PC-9 (cell line): Measurements from ENCODE around the gene SH3BGR. TPM values are rescaled to one million over a fixed set of nuclear protein-coding genes. Genes with fewer than 3 reads are reported as not detected.
A peak's percentile ranks its signal among the peaks of the same experiment; 100 is the strongest.

Experiments used
- BruUV-seq: library from RNA; stranded (reverse); fragments of 400-500 nt; replicated peaks from 2 replicates; lab custom pipeline; 2021; lab: Mats Ljungman, UMichigan
- CTCF ChIA-PET: fragments of 300-600 bp; sonication (Branson Sonifier 250); formaldehyde crosslinking; loops from one replicate; lab custom pipeline; 2022; ENCODE audit warnings: antibody characterized with exemption; lab: Charles Lee
- POLR2A ChIA-PET: fragments of 300-600 bp; sonication (Branson Sonifier 250); formaldehyde crosslinking; loops from one replicate; lab custom pipeline; 2022; ENCODE audit warnings: antibody characterized with exemption; ENCODE audit not compliant: unreplicated experiment; lab: Charles Lee
- DNase-seq, 2 experiments: peaks; one replicate each; pipeline versions ENCODE4 v3.0.0 to v3.0.0-alpha.2; 2015 to 2022; ENCODE audit warnings: mixed read lengths in 1 of 2
- H2AFZ ChIP-seq: fragments of 200-600 bp; sonication (generic); 2 replicates; pipeline ENCODE4 v1.8.1; 2017; ENCODE audit warnings: antibody characterized with exemption
- H3F3A ChIP-seq: fragments of 200-600 bp; sonication (generic); 2 replicates; pipeline ENCODE4 v1.8.1; 2017; ENCODE audit warnings: antibody characterized with exemption, mild to moderate bottlenecking, low read depth; ENCODE audit not compliant: insufficient read depth
- H3K27ac ChIP-seq: fragments of 200-600 bp; sonication (generic); 2 replicates; pipeline ENCODE4 v1.6.1; 2016; ENCODE audit warnings: mixed run types
- H3K27me3 ChIP-seq: fragments of 200-600 bp; sonication (generic); 2 replicates; pipeline ENCODE4 v1.6.1; 2016; ENCODE audit warnings: low read depth, mixed run types; ENCODE audit not compliant: insufficient read depth
- H3K36me3 ChIP-seq: fragments of 200-600 bp; sonication (generic); 2 replicates; pipeline ENCODE4 v1.6.1; 2016; ENCODE audit warnings: low read depth, mixed run types
- H3K4me1 ChIP-seq: fragments of 200-600 bp; sonication (generic); replicated peaks from 2 replicates; pipeline ENCODE4 v1.6.1; 2016; ENCODE audit warnings: mixed run types; ENCODE audit not compliant: insufficient read depth
- H3K4me2 ChIP-seq: fragments of 200-600 bp; sonication (generic); 2 replicates; pipeline ENCODE4 v1.6.1; 2017; ENCODE audit warnings: mixed run types
- H3K4me3 ChIP-seq: fragments of 200-600 bp; sonication (generic); 2 replicates; pipeline ENCODE4 v1.6.1; 2016; ENCODE audit warnings: mixed run types
- H3K79me2 ChIP-seq: fragments of 200-600 bp; sonication (generic); 2 replicates; pipeline ENCODE4 v1.6.1; 2017; ENCODE audit warnings: low read depth, mixed run types
- H3K9me2 ChIP-seq: fragments of 200-600 bp; sonication (generic); 2 replicates; pipeline ENCODE4 v1.8.1; 2017; ENCODE audit warnings: mild to moderate bottlenecking; ENCODE audit not compliant: insufficient read depth
- H3K9me3 ChIP-seq: fragments of 200-600 bp; sonication (generic); 2 replicates; pipeline ENCODE4 v1.8.1; 2016; ENCODE audit warnings: low read depth; ENCODE audit not compliant: insufficient read depth
- H4K20me1 ChIP-seq: fragments of 200-600 bp; sonication (generic); 2 replicates; pipeline ENCODE4 v1.8.1; 2017; ENCODE audit not compliant: insufficient read depth
- CTCF ChIP-seq: fragments of 200-600 bp; sonication (generic); conservative IDR thresholded peaks from 2 replicates; pipeline ENCODE4 v1.6.1; 2017; ENCODE audit warnings: mixed run types, antibody characterized with exemption, mild to moderate bottlenecking, moderate library complexity
- EZH2 ChIP-seq: fragments of 200-600 bp; sonication (generic); IDR thresholded peaks from 2 replicates; pipeline ENCODE4 v1.8.0; 2017; ENCODE audit warnings: antibody characterized with exemption, low read depth
- intact Hi-C: fragments of 100-400 bp; cut with micrococcal nuclease; formaldehyde crosslinking; loops from one replicate; pipeline ENCODE4 v1.10.0; 2022; ENCODE audit not compliant: unreplicated experiment
- total RNA-seq: library from RNA; stranded (reverse); gene quantifications from 2 replicates; pipeline ENCODE4 v1.2.3, GENCODE V29; 2021

SH3BGR gene
- total RNA-seq, 1 experiment from 2014 or later, result 4.5 TPM

DNA sequence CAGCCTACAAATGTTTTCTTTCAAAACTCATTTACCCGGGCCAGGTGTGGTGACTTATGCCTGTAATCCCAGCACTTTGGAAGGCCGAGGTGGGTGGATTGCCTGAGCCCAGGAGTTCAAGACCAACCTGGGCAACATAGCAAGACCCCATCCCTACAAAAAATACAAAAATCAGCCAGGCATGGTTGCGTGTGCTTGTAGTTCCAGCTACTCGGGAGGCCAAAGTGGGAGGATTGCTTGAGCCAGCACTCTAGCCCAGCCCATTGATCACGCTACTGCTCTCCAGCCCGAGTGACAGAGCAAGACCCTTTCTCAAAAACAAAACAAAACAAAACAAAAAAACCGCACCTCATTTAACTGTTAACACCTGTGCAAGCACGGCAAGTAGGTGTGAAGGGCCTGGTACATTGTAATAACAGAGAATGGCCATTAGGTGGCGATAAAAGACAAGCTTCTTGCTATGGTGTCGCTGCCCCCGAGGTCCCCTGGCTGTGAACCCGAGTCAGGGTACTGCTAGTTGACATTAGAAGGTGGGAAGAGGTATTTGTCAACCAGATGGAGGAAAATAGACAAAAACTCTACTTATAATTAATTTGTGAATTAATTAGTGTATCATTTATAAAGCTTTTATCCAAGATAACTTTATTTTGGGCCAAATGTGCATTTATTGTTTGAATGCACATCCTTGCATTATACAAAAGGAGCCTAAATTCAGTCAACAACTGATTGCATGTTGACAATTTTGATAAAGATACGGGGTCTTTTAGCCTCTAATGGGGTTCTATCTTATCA lies 66.5 kb downstream of the SH3BGR start:
- no peaks in the 10 kb centered on the region for H3K36me3 ChIP-seq
- POLR2A ChIA-PET, result no interaction called here
- H3K4me2 ChIP-seq, result no peak overlapping the region
- no peaks in the 10 kb centered on the region for H4K20me1 ChIP-seq
- H3F3A ChIP-seq, result no peaks in the 10 kb centered on the region
- H3K9me2 ChIP-seq, result no peaks in the 10 kb centered on the region
- H2AFZ ChIP-seq, result no peak overlapping the region
- no peak overlapping the region for H3K4me3 ChIP-seq
- BruUV-seq, result no TSS peak
- intact Hi-C loops, result loop anchor here (1.0 kb wide), 1 partner anchor 197 kb away; no protein-coding TSS in a partner anchor
- H3K4me1 ChIP-seq, result no peaks in the 10 kb centered on the region
- no peaks in the 10 kb centered on the region for H3K79me2 ChIP-seq
- no peak overlapping the region for H3K27ac ChIP-seq
- CTCF ChIA-PET, result interaction anchor here (0.7 kb wide), 1 partner anchor 194 kb away, joined by 4 read pairs; no protein-coding TSS in a partner anchor
- no peaks in the 10 kb centered on the region for H3K9me3 ChIP-seq
- no peaks in the 10 kb centered on the region for H3K27me3 ChIP-seq
- no peak for TF ChIP-seq EZH2
- TF ChIP-seq CTCF, result peak; percentile 93
- peak; percentile 38 to 40 for DNase-seq

DNA sequence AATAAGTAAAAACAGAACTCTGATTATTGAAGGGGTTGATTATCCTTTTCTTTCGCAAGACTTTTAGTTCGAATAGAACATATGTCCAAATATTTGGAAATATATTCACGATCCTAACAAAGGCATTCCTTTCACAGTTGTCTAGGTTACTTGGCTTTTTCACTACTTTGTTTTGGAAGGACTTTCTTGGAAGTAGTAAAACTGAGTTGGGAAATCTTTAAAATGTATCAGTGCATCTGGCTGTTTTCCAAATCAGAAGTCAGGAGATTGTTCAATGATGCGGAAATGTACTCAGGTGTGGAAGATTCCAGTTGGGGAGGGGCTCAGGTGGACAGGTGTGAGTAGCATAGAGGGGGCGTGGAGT lies 67.1 kb downstream of the SH3BGR start:
- Histone ChIP-seq H3K9me2 (no peaks in the 10 kb centered on the region), H3K27me3 (no peaks in the 10 kb centered on the region), H2AFZ (no peak overlapping the region), H3K79me2 (no peaks in the 10 kb centered on the region), H3F3A (no peaks in the 10 kb centered on the region), H4K20me1 (no peaks in the 10 kb centered on the region), H3K27ac (no peak overlapping the region), H3K4me3 (no peak overlapping the region), H3K4me2 (no peak overlapping the region), H3K9me3 (no peaks in the 10 kb centered on the region), H3K4me1 (no peaks in the 10 kb centered on the region), H3K36me3 (no peaks in the 10 kb centered on the region)
- intact Hi-C loops, result loop anchor here (1.0 kb wide), 1 partner anchor 196 kb away; no protein-coding TSS in a partner anchor
- POLR2A ChIA-PET, result no interaction called here
- CTCF ChIA-PET, result no interaction called here
- BruUV-seq, result no TSS peak
- no peak for DNase-seq
- TF ChIP-seq EZH2 (no peak), CTCF (no peak)

GRCh38 chr21:39519835-39520234 lies 68.1 kb downstream of the SH3BGR start:
- no peaks in the 10 kb centered on the region for H3K79me2 ChIP-seq
- H2AFZ ChIP-seq, result no peak overlapping the region
- intact Hi-C loops, result no loop called here
- no peaks in the 10 kb centered on the region for H3K27me3 ChIP-seq
- no peak for DNase-seq
- H3K4me3 ChIP-seq, result no peak overlapping the region
- H3K9me3 ChIP-seq, result no peaks in the 10 kb centered on the region
- no TSS peak for BruUV-seq
- TF ChIP-seq CTCF (no peak), EZH2 (no peak)
- H3K9me2 ChIP-seq, result no peaks in the 10 kb centered on the region
- H4K20me1 ChIP-seq, result no peaks in the 10 kb centered on the region
- H3K4me2 ChIP-seq, result no peak overlapping the region
- no peak overlapping the region for H3K27ac ChIP-seq
- POLR2A ChIA-PET, result no interaction called here
- no peaks in the 10 kb centered on the region for H3F3A ChIP-seq
- no peaks in the 10 kb centered on the region for H3K36me3 ChIP-seq
- no peaks in the 10 kb centered on the region for H3K4me1 ChIP-seq
- CTCF ChIA-PET, result no interaction called here
